ENCODE measurements around the gene HHATL.

The HHATL gene

GRCh38 chr3:42702066-42702951 is at the start of gene HHATL:
Gene HHATL (minus strand): TSS chr3:42702798. CDS start chr3:42700826, 1,972 bp downstream.
- no peak for DNase-seq (ENCODE audit: low read depth, low spot score)

GRCh38 chr3:42751609-42752008 is 49.0 kb upstream of the HHATL start:
- DNase-seq (ENCODE audit: low read depth, low spot score) = no peak

DNA sequence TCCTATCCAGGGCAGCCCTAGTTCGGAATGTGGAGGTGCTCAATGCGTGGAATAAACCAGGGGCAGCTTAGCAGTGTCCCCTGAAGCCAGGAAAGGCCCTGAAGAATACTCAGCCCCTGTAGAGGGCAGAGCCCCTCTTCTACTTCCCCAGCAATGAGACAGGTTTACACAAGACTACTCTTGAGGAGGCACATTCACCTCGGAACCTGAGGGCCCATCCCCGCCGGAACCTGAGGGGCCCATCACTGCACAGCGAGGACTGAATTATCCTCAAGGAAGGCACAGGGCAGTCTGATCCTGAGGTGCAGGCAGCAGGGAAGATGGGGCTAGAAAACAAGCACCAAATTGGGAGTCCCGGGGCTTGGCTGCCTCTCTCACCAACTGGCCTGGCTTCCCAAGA is 48.2 kb upstream of the HHATL start:
- DNase-seq (ENCODE audit: low read depth, low spot score) = no peak

DNA sequence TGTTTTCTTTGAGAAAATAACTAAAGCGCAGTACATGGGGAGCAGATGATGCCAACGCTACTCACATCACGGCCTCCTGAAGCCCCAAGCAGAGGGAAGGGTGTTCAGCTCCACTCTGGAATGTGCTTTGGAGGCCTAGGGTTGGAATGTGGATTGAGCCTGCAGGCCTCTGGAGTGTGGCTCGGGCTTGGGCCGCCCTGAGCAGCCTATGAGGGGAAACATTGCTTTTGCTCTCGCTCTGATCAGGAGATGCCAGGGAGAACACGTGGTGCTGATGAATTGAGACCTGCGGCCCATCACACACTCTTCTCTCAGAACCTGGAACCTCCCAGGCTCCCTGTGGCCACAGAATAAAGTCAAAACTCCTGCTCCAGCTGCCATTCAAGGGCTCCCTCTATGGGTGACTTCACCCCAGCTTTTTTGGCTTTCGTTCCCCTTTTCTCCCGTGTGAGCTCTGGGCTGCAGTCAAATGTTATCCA is 47.2 kb upstream of the HHATL start:
- DNase-seq (ENCODE audit: low read depth, low spot score) = no peak

- DNase-seq (ENCODE audit: low read depth, low spot score) = no peak
These were observed 46.6 kb upstream of the HHATL start for GRCh38 chr3:42749025-42749752.

- DNase-seq (ENCODE audit: low read depth, low spot score) = no peak
These were observed 45.0 kb upstream of the HHATL start for GRCh38 chr3:42747581-42747980.

DNA sequence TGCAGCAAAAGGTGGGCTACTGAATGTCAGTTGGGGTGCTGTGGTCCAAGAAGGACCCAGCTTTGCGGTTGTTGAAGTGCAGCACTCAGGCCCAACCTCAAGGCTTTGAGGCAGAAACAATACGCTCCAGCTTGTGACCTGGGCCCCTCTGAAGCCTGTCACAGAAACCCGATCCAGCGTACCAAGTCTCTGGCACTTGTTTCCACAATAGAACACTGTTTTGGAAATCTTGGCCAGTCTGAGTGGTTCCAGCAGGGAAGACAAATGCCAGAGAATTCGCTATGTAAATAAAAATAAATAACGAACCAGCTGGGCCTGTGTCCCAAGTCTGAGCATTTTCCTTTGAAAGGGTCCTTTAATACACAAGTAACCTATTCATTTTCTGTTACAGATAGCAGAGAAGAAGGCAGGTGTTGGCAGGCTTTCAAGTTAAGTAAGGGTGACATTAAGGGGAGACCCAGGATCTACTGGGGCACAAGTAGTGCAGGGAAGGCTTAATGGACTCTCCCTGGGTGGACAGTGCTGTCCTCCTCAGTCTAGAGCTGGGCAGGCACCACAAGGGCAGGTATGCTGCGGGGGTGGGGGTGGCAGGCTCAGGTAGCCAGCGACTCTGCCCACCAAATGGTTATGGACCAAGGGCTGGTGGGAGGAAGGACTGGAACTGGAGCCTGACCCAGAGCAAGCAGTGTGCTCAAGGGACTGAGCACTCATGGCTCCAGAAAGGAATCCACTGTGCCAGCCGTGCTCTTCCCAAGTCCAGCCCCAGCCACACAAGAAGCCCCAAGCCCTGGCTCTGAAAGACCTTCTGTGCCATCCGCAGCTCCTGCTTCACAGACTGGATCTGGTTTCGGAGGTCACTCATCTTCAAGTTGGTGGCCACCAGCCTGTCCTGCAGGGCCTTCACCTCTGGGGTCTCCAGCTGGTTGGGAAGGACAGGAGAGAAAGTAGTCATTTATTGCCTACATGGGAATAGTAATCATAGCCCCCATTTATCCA is 44.2 kb upstream of the HHATL start:
- DNase-seq (ENCODE audit: low read depth, low spot score) = no peak

DNA sequence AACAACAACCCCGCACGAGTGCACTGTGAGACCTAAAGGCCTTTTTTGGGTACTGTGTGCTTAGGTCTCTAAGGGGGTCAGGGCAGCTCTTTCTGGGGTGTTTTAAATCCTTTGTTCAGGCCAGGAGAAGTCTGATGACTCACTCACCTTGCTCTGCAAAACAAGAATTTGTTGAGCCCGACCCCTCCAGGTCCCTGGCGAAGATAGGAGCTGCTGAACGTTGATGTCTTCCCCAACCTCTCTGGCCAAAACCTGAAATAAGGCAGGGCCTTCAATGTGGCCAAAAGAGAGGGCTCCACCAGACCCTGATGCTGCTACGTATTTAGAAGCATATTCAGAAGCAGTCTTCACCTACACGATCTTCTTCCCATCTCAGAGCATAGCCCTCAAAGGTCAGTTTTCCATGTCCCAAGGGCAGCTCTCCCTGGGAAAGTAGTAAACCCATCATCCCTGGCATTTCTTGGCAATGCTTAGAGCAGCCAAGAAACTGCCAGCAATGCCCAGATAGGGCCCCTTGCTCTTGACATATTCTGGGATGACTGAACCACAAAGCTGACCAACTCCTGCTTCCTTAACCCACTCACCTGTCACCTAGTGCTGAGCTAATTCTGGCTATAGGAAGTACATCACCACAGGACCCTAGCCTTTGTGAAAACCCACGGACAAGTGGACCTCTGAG is 43.3 kb upstream of the HHATL start:
- DNase-seq (ENCODE audit: low read depth, low spot score) = no peak

DNA sequence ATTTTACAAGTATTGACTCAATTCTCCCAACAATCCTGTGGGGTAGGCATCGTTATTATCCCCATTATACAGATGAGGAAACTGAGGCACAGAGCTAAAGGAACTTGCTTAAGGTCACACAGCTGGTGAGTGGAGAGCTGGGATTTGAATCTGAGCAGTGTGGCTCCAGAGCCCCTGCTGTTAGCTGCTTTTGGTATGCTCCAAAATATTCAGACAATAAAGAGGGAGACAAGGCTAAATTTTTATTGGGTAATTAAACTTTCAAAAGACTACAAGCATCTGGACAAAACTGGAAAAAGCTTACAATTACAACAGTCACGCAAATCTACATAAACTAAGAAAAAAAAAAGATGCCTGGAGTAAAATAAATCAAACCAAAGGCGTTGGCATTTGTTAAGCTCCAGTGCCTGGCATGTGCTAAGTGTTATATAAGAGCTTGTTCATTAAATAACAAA is 42.7 kb upstream of the HHATL start:
- no peak for DNase-seq (ENCODE audit: low read depth, low spot score)

- DNase-seq (ENCODE audit: low read depth, low spot score) = no peak
These were observed 40.8 kb upstream of the HHATL start for GRCh38 chr3:42743204-42743995.

DNA sequence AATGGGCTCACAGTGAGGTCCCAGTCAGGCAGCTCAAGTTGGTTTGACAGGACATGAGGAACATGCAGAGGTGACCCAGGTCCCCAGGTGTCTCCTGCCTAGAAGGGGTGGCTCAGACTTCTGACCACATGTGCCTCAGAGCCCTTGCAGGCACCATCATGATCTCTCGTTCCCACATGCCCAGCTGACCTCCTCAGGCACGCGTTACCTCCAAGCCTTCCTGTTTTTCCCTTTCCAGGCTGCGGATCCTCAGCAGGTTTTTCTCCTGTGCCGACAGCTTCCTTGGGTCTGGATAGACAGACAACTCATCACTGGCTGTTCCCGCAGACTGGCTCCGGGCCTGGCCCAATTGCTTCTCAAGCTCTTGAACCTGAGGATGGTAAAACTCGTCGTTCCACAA is 40.1 kb upstream of the HHATL start:
- no peak for DNase-seq (ENCODE audit: low read depth, low spot score)

- no peak for DNase-seq (ENCODE audit: low read depth, low spot score)
These were observed 39.7 kb upstream of the HHATL start for GRCh38 chr3:42742259-42742658.

DNA sequence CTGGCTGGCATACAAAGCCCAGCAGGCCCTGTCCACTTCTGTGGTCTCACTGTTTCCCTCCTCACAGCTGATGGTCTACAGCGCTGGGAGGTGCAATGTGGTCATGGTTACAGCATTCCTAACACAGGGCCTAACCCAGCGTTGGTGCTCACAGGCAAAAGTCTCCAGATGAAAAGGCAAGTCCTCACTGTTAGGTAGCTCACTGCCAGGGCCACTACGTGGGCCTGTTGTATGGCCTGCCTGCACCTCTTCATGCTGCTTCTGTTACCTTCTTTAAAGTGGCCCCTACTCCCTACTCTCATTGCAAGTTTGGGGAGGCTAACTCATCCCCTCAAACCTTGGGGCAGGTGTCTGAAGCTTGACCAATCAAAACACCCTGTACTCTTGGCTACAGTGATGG is 39.2 kb upstream of the HHATL start:
- no peak for DNase-seq (ENCODE audit: low read depth, low spot score)

DNA sequence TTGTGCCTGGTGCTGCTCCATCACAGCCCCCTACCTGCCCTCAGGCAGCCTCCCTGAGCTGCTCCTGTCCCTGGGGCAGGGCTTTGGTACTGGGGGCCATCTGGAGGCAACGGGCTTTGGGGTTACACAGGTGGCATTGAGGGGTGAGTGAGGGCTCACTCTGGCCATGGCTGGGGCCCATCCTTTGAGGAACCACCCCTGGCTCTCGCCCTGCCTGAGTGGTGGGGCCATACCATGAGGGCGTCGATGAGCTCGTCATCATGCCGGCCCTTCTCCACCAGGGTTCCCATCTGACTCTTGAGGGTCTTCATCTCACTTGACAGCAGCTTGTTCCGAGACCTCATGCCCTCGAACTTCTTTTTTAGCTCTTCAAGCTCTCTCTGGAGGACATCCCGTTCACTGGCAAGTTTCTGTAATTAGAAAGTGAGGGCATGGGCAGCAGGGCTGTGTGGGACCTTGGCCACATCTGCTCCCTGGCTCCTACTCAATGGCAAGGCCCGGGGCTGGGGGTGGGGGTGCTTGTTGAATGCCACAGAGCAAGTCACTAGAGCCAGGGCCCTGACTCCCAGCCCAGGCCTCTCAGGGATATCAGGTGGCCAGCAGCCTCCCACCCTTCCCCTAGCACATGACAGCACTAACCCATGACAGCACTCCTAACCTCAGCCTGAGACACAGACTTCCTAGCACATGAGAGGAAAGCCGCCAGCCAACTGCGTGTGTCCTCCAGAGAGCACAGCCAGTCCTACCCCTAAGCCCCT is 37.0 kb upstream of the HHATL start:
- DNase-seq (ENCODE audit: low read depth, low spot score) = no peak

DNA sequence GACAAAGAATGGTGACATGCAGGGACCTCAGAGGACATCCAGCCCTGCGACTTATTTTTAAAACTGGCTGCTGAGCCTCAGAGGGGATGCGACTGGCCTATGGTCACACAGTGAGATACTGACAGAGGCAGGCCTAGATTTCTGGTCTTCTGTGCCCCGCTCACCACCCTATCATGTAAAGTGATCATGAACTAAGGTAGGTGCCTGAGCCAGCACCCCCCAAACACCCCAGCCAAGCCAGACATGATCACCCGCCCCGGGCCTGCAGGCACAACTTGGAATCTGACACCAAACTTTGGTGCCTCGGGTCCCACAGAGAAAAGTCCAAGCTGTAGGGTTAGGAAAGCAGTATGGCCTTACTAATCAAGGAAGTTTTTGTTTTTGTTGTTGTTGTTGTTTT is 33.9 kb upstream of the HHATL start:
- no peak for DNase-seq (ENCODE audit: low read depth, low spot score)

DNA sequence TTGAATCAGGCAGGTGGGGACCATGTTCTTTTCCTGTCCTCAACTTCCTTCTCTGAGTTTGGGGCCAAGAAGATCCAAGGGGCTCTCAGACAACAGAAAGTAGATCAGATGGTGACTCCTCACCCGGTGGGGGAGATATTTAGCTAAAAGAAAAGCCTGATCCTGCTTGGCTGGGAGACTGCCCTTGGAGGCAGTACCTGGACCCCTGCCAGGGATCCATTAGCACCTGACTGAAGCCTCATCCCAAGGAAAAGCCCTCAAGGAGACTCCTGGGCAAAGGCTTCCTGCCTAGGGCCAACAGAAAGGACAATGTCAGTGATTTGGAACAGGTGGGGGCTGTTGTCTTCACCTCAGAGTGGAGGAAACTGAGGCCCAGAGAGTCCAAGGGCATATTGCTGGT is 33.5 kb upstream of the HHATL start:
- DNase-seq (ENCODE audit: low read depth, low spot score) = no peak

- DNase-seq (ENCODE audit: low read depth, low spot score) = no peak
These were observed 33.0 kb upstream of the HHATL start for GRCh38 chr3:42735615-42736014.

DNA sequence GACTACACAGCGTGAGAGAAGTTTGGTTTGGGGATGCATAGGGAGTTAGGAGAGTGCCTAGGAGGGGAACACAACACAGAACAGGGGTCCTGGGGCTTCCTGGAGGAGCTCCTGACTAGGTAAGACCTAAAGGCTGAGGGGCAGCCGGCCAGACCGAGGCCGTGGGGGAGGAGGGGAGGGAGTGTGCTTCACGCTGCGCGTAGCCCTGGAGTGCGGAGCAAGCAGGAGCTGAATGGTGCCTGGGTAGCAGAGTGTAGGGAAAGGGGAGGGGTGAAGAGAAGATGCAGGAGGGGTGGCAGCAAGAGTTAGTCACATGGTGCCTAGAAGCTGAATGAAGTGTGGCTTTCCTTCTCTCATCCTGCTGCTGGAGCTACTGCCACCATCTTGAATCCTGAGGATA is 32.4 kb upstream of the HHATL start:
- DNase-seq (ENCODE audit: low read depth, low spot score) = no peak

GRCh38 chr3:42734263-42734860 is 31.8 kb upstream of the HHATL start:
- no peak for DNase-seq (ENCODE audit: low read depth, low spot score)

Data from smooth muscle cell of the brain vasculature (primary cell).